AG09319 (cell line): ENCODE measurements around the gene CH25H.

Experiments used
- DNase-seq: peaks from one replicate; pipeline ENCODE4 v3.0.0-alpha.2; 2010; ENCODE audit warnings: low read depth; ENCODE audit errors: extremely low read depth
- CTCF ChIP-seq: IDR thresholded peaks from 2 replicates; pipeline ENCODE4 v1.5.1; 2011; ENCODE audit warnings: low read depth, mild to moderate bottlenecking, inconsistent platforms, low read length, moderate library complexity

The CH25H gene

GRCh38 chr10:89189211-89189734 is 17.8 kb downstream of the CH25H start:
- TF ChIP-seq CTCF = no peak
- no peak for DNase-seq

GRCh38 chr10:89185658-89186057 is 21.5 kb downstream of the CH25H start:
- DNase-seq = no peak
- TF ChIP-seq CTCF = no peak

- no peak for DNase-seq
- no peak for TF ChIP-seq CTCF
These were observed 22.5 kb downstream of the CH25H start for GRCh38 chr10:89184638-89185037.

GRCh38 chr10:89183571-89183970 is 23.5 kb downstream of the CH25H start:
- DNase-seq = no peak
- TF ChIP-seq CTCF = no peak

GRCh38 chr10:89182894-89183293 is 24.2 kb downstream of the CH25H start:
- no peak for TF ChIP-seq CTCF
- no peak for DNase-seq

GRCh38 chr10:89175816-89176215 is 31.3 kb downstream of the CH25H start:
- TF ChIP-seq CTCF = no peak
- no peak for DNase-seq

GRCh38 chr10:89173075-89173474 is 34.0 kb downstream of the CH25H start:
- TF ChIP-seq CTCF = no peak
- DNase-seq = no peak
